HPDE6-E6E7 (cell line): Measurements from ENCODE around the gene UVRAG.
"Not testable (repeated sequence)": the region's sequence is repeated elsewhere in the genome, so short reads cannot be mapped to it uniquely, and the experiment has no call there.

Experiments used
- DNase-seq: peaks from one replicate; pipeline ENCODE4 v3.0.0; 2011; ENCODE audit warnings: missing footprints; ENCODE audit errors: extremely low spot score

Gene UVRAG

GRCh38 chr11:76069001-76069400, 254.0 kb downstream of the UVRAG start:
- no peak for DNase-seq

- DNase-seq, result no peak
Measured at GRCh38 chr11:76071090-76071489, 256.1 kb downstream of the UVRAG start.

GRCh38 chr11:76073724-76074123, 258.7 kb downstream of the UVRAG start:
- no peak for DNase-seq

- DNase-seq, result no peak
Measured at GRCh38 chr11:76074148-76075095, 259.4 kb downstream of the UVRAG start.

- DNase-seq, result no peak
Measured at GRCh38 chr11:76075716-76076115, 260.7 kb downstream of the UVRAG start.

DNA sequence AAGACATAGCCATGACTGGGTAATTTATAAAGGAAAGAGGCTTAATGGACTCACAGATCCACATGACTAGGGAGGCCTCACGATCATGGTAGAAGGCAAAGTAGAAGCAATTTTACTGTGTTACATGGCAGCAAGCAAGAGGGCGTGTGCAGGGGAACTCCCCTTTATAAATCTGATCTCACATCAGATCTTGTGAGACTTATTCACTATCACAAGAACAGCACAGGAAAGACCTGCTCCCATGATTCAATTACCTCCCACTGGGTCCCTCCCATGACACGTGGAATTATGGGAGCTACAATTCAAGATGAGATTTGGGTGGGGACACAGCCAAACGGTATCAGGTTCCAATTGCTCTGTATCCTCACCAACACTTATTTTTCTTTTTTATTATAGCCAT, 261.2 kb downstream of the UVRAG start:
- not testable (repeated sequence) for DNase-seq

DNA sequence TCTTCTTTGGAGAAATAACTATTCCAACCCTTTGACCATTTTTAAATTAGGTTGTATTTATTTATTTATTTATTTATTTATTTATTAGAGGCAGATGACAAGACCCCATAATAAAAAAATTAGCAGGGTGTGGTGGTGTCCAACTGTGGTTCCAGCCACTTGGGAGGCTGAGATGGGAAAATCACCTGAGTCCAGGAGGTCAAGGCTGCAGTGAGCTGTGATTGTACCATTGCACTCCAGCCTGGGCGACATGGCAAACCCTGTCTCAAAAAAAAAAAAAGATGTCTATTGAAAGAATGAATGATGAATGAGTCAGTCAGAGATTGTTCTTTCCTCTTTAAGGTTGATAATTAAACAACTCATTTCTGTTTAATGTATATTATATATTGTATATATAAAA, 261.7 kb downstream of the UVRAG start:
- no peak for DNase-seq

DNA sequence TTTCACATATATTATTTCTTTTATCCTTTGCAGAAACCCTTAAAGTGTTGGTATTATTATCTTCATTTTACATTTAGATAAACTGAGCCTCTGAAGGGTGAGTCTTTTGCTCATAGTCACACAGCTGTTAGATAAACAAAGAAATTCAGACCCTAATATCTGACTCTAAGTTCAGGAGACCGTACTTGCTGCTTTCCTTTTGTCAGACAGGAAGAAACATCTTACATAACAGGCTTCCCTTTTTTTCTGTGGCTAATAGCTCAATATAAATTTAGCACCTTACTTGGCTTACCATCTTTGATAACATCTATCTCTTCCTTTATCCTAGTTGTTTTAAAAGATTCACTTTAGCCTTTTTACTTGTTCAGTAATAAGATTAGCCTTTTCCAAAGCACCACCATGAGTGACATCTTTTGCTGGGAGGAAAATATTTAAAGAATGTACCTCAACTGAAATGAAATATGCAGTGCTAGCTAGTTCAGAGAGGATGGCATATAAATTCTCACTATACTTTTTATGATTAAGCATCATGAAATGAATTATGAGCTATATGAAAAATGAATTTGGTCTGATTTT, 262.7 kb downstream of the UVRAG start:
- DNase-seq, result no peak

DNA sequence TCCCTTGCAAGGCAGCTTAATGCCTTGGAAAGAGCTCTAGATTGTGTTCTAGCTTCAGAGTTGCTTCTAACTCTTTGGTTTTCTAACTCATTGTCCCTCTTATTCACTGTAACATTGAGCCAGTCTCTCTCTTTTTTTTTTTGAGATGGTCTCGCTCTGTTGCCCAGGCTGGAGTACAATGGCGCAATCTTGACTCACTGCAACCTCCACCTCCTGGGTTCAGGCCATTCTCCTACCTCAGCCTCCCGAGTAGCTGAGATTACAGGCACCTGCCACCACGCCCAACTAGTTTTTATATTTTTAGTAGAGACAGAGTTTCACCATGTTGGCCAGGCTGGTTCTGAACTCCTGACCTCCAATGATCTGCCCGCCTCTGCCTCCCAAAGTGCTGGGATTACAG, 266.1 kb downstream of the UVRAG start:
- DNase-seq, result not testable (repeated sequence)

GRCh38 chr11:76083563-76084451, 268.8 kb downstream of the UVRAG start:
- no peak for DNase-seq

DNA sequence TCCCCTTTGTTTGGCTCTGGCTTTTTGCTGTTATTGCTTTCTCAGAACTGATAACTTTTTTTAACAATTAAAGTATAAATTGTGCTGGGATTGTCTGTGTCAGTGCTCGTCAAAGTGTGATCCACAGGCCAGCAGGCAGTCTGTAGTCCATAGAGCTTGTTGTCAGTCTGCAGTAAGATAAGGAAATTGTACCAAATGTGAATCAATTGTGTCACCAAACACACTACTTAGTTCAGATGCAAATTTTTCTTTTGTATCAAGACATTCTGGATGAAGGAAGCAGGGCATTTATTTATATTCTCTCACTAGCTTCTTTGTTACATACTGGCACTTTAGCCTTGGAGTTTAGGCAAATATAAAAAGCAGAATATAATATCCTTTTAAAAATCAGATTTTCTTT, 270.3 kb downstream of the UVRAG start:
- DNase-seq, result no peak

- DNase-seq, result no peak
Measured at GRCh38 chr11:76086743-76087635, 272.0 kb downstream of the UVRAG start.

- DNase-seq, result no peak
Measured at GRCh38 chr11:76087749-76088148, 272.7 kb downstream of the UVRAG start.

GRCh38 chr11:76088511-76088910, 273.5 kb downstream of the UVRAG start:
- DNase-seq, result no peak

GRCh38 chr11:76090174-76090573, 275.2 kb downstream of the UVRAG start:
- DNase-seq, result no peak

DNA sequence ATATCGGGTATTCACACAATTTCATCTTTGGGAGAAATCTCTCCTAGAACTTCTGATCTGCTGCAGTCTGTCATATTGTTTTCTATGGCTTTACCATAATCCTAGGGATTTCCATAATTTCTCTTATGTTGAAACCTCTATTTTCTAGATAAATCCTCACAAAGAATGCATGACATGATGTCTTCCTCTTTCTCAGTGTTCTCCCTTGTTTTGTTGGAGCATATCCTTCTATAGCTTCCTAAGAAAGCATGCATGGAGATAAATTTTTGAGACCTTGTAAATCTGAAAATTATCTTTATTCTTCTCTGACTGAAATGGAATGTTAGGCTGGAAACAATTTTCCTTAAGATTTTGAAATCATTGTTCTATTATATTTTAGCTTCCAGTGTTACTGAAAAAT, 275.8 kb downstream of the UVRAG start:
- DNase-seq, result no peak

DNA sequence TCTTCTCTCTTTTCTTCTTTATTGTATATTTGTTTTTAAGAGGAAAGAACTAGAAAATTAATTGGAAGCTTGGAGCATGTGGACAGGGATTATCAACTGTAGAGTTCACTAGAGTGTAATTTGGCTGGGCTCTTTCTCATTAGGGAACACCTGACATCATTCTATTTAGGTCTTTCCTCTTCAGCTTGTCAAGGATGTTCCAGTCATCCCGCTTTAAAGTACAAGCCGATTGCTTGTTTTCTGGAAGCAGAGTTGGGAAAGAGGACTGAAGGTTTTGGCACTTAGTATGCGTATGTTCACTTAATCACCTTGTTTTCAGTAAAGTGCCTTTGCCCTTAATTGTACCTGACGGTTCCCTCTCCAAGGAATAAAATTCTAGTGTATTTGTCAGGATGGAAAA, 279.7 kb downstream of the UVRAG start:
- no peak for DNase-seq

GRCh38 chr11:76095891-76096290, 280.9 kb downstream of the UVRAG start:
- no peak for DNase-seq

DNA sequence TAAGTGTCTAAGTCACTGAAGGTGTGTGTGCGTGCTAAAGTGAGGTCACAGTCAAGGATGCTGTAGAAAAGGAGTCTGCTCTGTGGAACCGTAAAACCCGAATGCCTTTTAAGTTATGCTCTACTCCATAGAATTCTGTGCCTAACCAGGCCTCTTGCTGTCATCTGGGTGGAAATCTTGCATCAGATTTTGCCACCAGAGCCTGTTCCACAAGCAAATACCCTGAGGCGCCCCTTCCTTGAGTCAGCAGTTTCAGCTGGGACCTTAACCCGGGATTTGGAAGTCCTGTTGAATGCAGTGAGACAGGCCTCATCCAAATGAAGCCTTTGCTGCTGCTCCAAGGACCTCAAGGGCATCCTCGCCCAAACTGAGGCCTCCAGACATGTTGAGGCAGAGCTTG, 281.5 kb downstream of the UVRAG start:
- no peak for DNase-seq

- no peak for DNase-seq
Measured at GRCh38 chr11:76102802-76103201, 287.8 kb downstream of the UVRAG start.

GRCh38 chr11:76103460-76103859, 288.4 kb downstream of the UVRAG start:
- no peak for DNase-seq
